Measurements from ENCODE around the gene TMEM109. TPM values are rescaled to one million over a fixed set of nuclear protein-coding genes. Genes with fewer than 3 reads are reported as not detected.

TMEM109 gene
- total and polyA plus RNA-seq, 7 donors = 69.2 to 130 (median 72.5) TPM

- Histone ChIP-seq H3K4me3 (no peak overlapping the region), H3K9me3 (no peaks in the 10 kb centered on the region), H3K36me3 (ENCODE audit: insufficient read depth in 1 of 2, low read depth in 1 of 2) (peaks cover 0 to 4% of the 10 kb centered on the region in 2 donors), H3K27ac (peak overlapping the region; percentile 34), H3K4me1 (no peaks in the 10 kb centered on the region), H3K27me3 (ENCODE audit: insufficient read depth in 3 of 3, low read length in 2 of 3) (no peaks in the 10 kb centered on the region)
- intact Hi-C loops (cut with DNase I) = no loop called here
- 81 to 83% (median 82%) methylated on average over 16 to 18 of the region's 18 CpGs for WGBS, 3 donors
- no peak for TF ChIP-seq CTCF (IDR thresholded peaks at IDR 0.05)
- DNase-seq = no peak
- ATAC-seq = no peak
Observed at GRCh38 chr11:60936467-60937143, 22.6 kb downstream of the TMEM109 start.

GRCh38 chr11:60937144-60937527 is 23.2 kb downstream of the TMEM109 start:
- TF ChIP-seq CTCF (IDR thresholded peaks at IDR 0.05) = no peak
- H3K9me3 ChIP-seq = no peaks in the 10 kb centered on the region
- DNase-seq (peak in 1 of 2 donors; percentile 71), ATAC-seq (peak in 2 of 4 donors; percentile 36 to 70)
- H3K4me3 ChIP-seq = no peak overlapping the region
- H3K4me1 ChIP-seq = no peaks in the 10 kb centered on the region
- intact Hi-C loops (cut with DNase I) = no loop called here
- WGBS, 3 donors = 37 to 42% (median 40%) methylated on average over 12 of the region's 12 CpGs
- peak overlapping the region; percentile 34 for H3K27ac ChIP-seq
- peaks cover 0 to 9% of the 10 kb centered on the region in 2 donors for H3K36me3 ChIP-seq (ENCODE audit: insufficient read depth in 1 of 2, low read depth in 1 of 2)
- H3K27me3 ChIP-seq (ENCODE audit: insufficient read depth in 3 of 3, low read length in 2 of 3) = no peaks in the 10 kb centered on the region

GRCh38 chr11:60937811-60938210 is 23.9 kb downstream of the TMEM109 start:
- no peak for DNase-seq
- no peaks in the 10 kb centered on the region for H3K27me3 ChIP-seq (ENCODE audit: insufficient read depth in 3 of 3, low read length in 2 of 3)
- H3K4me1 ChIP-seq = no peaks in the 10 kb centered on the region
- 89 to 98% (median 93%) methylated on average over 6 to 8 of the region's 8 CpGs for WGBS, 3 donors
- no peak overlapping the region for H3K27ac ChIP-seq
- TF ChIP-seq CTCF (IDR thresholded peaks at IDR 0.05) = no peak
- no peak for ATAC-seq
- H3K36me3 ChIP-seq (ENCODE audit: insufficient read depth in 1 of 2, low read depth in 1 of 2) = peaks cover 0 to 9% of the 10 kb centered on the region in 2 donors
- no peak overlapping the region for H3K4me3 ChIP-seq
- H3K9me3 ChIP-seq = no peaks in the 10 kb centered on the region
- intact Hi-C loops (cut with DNase I) = no loop called here

- TF ChIP-seq CTCF (IDR thresholded peaks at IDR 0.05) = no peak
- no peaks in the 10 kb centered on the region for H3K4me1 ChIP-seq
- no peaks in the 10 kb centered on the region for H3K9me3 ChIP-seq
- DNase-seq (no peak), ATAC-seq (no peak)
- no peaks in the 10 kb centered on the region for H3K27me3 ChIP-seq (ENCODE audit: insufficient read depth in 3 of 3, low read length in 2 of 3)
- 81 to 82% (median 82%) methylated on average over 9 of the region's 9 CpGs for WGBS, 3 donors
- intact Hi-C loops (cut with DNase I) = no loop called here
- H3K4me3 ChIP-seq = no peak overlapping the region
- peaks cover 0 to 9% of the 10 kb centered on the region in 2 donors for H3K36me3 ChIP-seq (ENCODE audit: insufficient read depth in 1 of 2, low read depth in 1 of 2)
- no peak overlapping the region for H3K27ac ChIP-seq
Observed at GRCh38 chr11:60938500-60938899, 24.5 kb downstream of the TMEM109 start.

- 84 to 87% (median 86%) methylated on average over 7 of the region's 7 CpGs for WGBS, 3 donors
- Histone ChIP-seq H3K4me3 (no peak overlapping the region), H3K27me3 (ENCODE audit: insufficient read depth in 3 of 3, low read length in 2 of 3) (no peaks in the 10 kb centered on the region), H3K9me3 (no peaks in the 10 kb centered on the region), H3K4me1 (no peaks in the 10 kb centered on the region), H3K27ac (no peak overlapping the region), H3K36me3 (ENCODE audit: insufficient read depth in 1 of 2, low read depth in 1 of 2) (peaks cover 0 to 9% of the 10 kb centered on the region in 2 donors)
- ATAC-seq (no peak), DNase-seq (no peak)
- TF ChIP-seq CTCF (IDR thresholded peaks at IDR 0.05) = no peak
- intact Hi-C loops (cut with DNase I) = no loop called here
Observed at GRCh38 chr11:60939301-60939700, 25.3 kb downstream of the TMEM109 start.

Data from psoas muscle (tissue), 8 donors.